Upper lobe of left lung (tissue), 6 donors: ENCODE data around the gene MFRP. TPM values are rescaled to one million over a fixed set of nuclear protein-coding genes. Genes with fewer than 3 reads are reported as not detected.

Experiments used
- ATAC-seq, 2 donors: fragments of 200-7000 bp; cut with Tn5 transposase; one replicate each; pipeline ENCODE4 v1.9.1; 2022; ENCODE audit warnings: mild to moderate bottlenecking in 2 of 2, moderate library complexity in 2 of 2; ENCODE audit not compliant: low FRiP score in 2 of 2
- DNase-seq, 2 donors: peaks; one replicate each; pipeline ENCODE4 v3.0.0-alpha.2; 2019 to 2020
- H3K27ac ChIP-seq, 4 donors: fragments of 200-600 bp; sonication (generic); one replicate each; pipeline ENCODE4 v1.5.1; 2016 to 2019
- H3K27me3 ChIP-seq, 4 donors: fragments of 200-600 bp; sonication (generic); one replicate each; pipeline ENCODE4 v1.5.1; 2017 to 2019
- H3K36me3 ChIP-seq, 4 donors: fragments of 200-600 bp; sonication (generic); one replicate each; pipeline ENCODE4 v1.5.1; 2016 to 2019
- H3K4me1 ChIP-seq, 4 donors: fragments of 200-600 bp; sonication (generic); one replicate each; pipeline ENCODE4 v1.5.1; 2018 to 2019
- H3K4me3 ChIP-seq, 4 donors: fragments of 200-600 bp; sonication (generic); one replicate each; pipeline ENCODE4 v1.5.1; 2017 to 2019; ENCODE audit warnings: mild to moderate bottlenecking in 2 of 4, moderate library complexity in 1 of 4
- H3K9me3 ChIP-seq, 4 donors: fragments of 200-600 bp; sonication (generic); one replicate each; pipeline ENCODE4 v1.5.1; 2018 to 2019
- CTCF ChIP-seq, 6 experiments: fragments of 450-650 bp in 4 of 6; fragments of 200-600 bp in 2 of 6; sonication (generic) in 2 of 6; IDR thresholded peaks; one replicate each; pipeline ENCODE4 v1.5.1; 2016 to 2019; ENCODE audit warnings: antibody characterized with exemption in 6 of 6
- EP300 ChIP-seq, 4 donors: sonication (generic); formaldehyde crosslinking; IDR thresholded peaks; one replicate each; pipeline ENCODE4 v1.5.1; 2017; ENCODE audit warnings: antibody characterized with exemption in 4 of 4, control low read depth in 2 of 4
- POLR2A ChIP-seq, 4 donors: fragments of 450-650 bp; IDR thresholded peaks; one replicate each; pipeline ENCODE4 v1.5.1; 2016 to 2017; ENCODE audit warnings: antibody characterized with exemption in 4 of 4, mild to moderate bottlenecking in 2 of 4
- POLR2AphosphoS5 ChIP-seq, 2 donors: sonication (generic); formaldehyde crosslinking; IDR thresholded peaks; one replicate each; pipeline ENCODE4 v1.5.1; 2017; ENCODE audit warnings: antibody characterized with exemption in 2 of 2
- WGBS, 2 donors: methylation state at CpG; one replicate each; pipeline ENCODE4 v1.1.5; 2017 to 2018; 5-methylcytosine and 5-hydroxymethylcytosine counted together
- total RNA-seq, 6 donors: library from RNA; depleted of rRNA in 4 of 6; stranded (reverse); fragments of >200 nt in 4 of 6; gene quantifications; one replicate each; pipeline versions ENCODE4 v1.1.0 to v1.2.1, GENCODE V29; 2016 to 2021
- donor health status: DM: no; HTN: no; CAD: no; lungs with moderate emphysema.
- donor health status: DM: no; HTN: yes; CAD: no; lungs with severe emphysema.

Gene MFRP
- total RNA-seq, 6 donors from 2014 or later = not detected

GRCh38 chr11:119357074-119357473 is 10.6 kb upstream of the MFRP start:
- ATAC-seq (no peak), DNase-seq (no peak)
- Histone ChIP-seq H3K27ac (peak overlapping the region in 3 of 4 donors; percentile 60 to 82 (median 73)), H3K36me3 (no peaks in the 10 kb centered on the region), H3K9me3 (no peaks in the 10 kb centered on the region), H3K27me3 (no peaks in the 10 kb centered on the region), H3K4me1 (peaks cover 3 to 38% (median 29%) of the 10 kb centered on the region in 4 donors), H3K4me3 (peak overlapping the region; percentile 27 to 60 (median 45))
- 34 to 46% methylated on average over 10 to 13 of the region's 13 CpGs for WGBS, 2 donors
- no peak for TF ChIP-seq POLR2AphosphoS5 (IDR thresholded peaks at IDR 0.05)
- TF ChIP-seq CTCF (IDR thresholded peaks at IDR 0.05) = no peak
- TF ChIP-seq POLR2A (IDR thresholded peaks at IDR 0.05) = no peak

GRCh38 chr11:119356349-119357031 is 10.0 kb upstream of the MFRP start:
- peak overlapping the region; percentile 31 to 82 (median 66) for H3K27ac ChIP-seq
- H3K9me3 ChIP-seq = no peaks in the 10 kb centered on the region
- TF ChIP-seq POLR2AphosphoS5 (IDR thresholded peaks at IDR 0.05) (no peak), POLR2A (IDR thresholded peaks at IDR 0.05) (peak in 1 of 4 donors; percentile 15), CTCF (IDR thresholded peaks at IDR 0.05) (peak; percentile 82 to 97 (median 92)), EP300 (IDR thresholded peaks at IDR 0.05) (no peak)
- ATAC-seq = peak; percentile 89 to 96
- H3K27me3 ChIP-seq = no peaks in the 10 kb centered on the region
- peak; percentile 85 to 94 for DNase-seq
- peaks cover 3 to 32% (median 24%) of the 10 kb centered on the region in 4 donors for H3K4me1 ChIP-seq
- WGBS, 2 donors = 5 to 6% methylated on average over 43 to 54 of the region's 54 CpGs
- H3K36me3 ChIP-seq = no peaks in the 10 kb centered on the region
- peak overlapping the region; percentile 27 to 60 (median 45) for H3K4me3 ChIP-seq

GRCh38 chr11:119355091-119355843 is 8.8 kb upstream of the MFRP start:
- DNase-seq (no peak), ATAC-seq (no peak)
- Histone ChIP-seq H3K36me3 (no peaks in the 10 kb centered on the region), H3K9me3 (no peaks in the 10 kb centered on the region), H3K27ac (peak overlapping the region in 2 of 4 donors; percentile 17 to 82), H3K4me3 (no peak overlapping the region), H3K27me3 (no peaks in the 10 kb centered on the region), H3K4me1 (peaks cover 3 to 24% (median 18%) of the 10 kb centered on the region in 4 donors)
- 58 to 68% methylated on average over 7 to 9 of the region's 9 CpGs for WGBS, 2 donors
- TF ChIP-seq POLR2AphosphoS5 (IDR thresholded peaks at IDR 0.05) = no peak
- TF ChIP-seq CTCF (IDR thresholded peaks at IDR 0.05) = no peak
- TF ChIP-seq EP300 (IDR thresholded peaks at IDR 0.05) = no peak
- no peak for TF ChIP-seq POLR2A (IDR thresholded peaks at IDR 0.05)

GRCh38 chr11:119352857-119353260 is 6.4 kb upstream of the MFRP start:
- Histone ChIP-seq H3K4me1 (peaks cover 3 to 24% (median 18%) of the 10 kb centered on the region in 4 donors), H3K9me3 (no peaks in the 10 kb centered on the region), H3K4me3 (no peak overlapping the region), H3K36me3 (no peaks in the 10 kb centered on the region), H3K27me3 (no peaks in the 10 kb centered on the region), H3K27ac (peak overlapping the region in 2 of 4 donors; percentile 36 to 44)
- 23 to 32% methylated on average over 4 of the region's 4 CpGs for WGBS, 2 donors
- TF ChIP-seq CTCF (IDR thresholded peaks at IDR 0.05) (no peak), POLR2A (IDR thresholded peaks at IDR 0.05) (no peak), POLR2AphosphoS5 (IDR thresholded peaks at IDR 0.05) (no peak), EP300 (IDR thresholded peaks at IDR 0.05) (no peak)
- DNase-seq (no peak), ATAC-seq (no peak)
